ENCODE results near the gene KRT5.
"Not testable (repeated sequence)": the region's sequence is repeated elsewhere in the genome, so short reads cannot be mapped to it uniquely, and the experiment has no call there.

The KRT5 gene

DNA sequence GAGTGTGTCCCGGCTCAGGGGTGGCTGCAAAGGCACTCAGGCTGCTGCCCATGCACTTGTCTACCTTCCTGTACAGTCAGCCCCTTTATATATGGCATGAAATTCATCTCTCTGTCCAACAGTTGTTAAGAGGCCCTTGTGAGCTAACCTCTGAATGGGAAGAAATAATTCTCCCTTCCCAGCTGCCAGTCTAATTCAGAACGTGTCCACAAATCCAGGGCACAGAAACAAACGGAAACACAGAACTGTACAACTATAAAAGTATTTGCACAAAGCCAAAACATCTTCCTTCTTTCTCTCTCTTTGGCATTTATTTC, 849 bp downstream of the KRT5 start:
- no peak for DNase-seq (ENCODE audit: low read depth)

DNA sequence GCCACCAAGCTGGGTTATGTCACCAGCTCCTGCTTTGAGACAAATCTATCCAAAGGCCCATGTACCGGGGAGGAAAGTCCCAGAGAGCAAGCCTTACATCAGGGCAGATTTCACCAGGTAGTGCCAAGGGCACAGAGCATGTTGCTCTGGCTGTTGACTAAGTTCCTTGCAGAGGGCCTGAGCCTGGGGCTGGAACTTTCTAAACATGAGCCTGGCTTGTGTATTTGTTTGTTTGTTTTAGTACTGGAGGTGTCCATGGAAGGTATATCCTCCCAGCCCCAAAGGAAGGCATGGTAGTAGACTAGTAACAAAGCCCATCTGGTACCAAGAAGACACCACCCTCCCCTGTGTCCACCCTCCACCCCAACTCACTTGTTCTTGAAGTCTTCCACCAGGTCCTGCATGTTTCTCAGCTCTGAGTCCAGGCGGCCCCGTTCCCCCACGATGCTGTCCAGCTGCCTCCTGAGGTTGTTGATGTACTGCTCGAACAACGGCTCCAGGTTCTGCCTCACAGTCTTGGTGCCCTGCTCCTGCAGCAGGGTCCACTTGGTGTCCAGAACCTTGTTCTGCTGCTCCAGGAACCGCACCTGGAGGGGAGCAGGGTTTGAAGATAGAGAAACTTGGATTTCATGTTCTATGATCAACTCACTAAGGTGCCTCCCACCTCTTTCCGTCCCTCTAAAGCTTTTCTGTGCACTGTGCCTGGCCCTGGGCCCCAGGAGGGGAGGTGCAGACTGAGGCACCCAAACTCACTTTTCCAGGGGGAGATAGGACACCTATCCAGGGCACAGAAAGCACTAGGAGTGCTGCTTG, 1.4 kb downstream of the KRT5 start:
- DNase-seq (ENCODE audit: low read depth), result no peak

DNA sequence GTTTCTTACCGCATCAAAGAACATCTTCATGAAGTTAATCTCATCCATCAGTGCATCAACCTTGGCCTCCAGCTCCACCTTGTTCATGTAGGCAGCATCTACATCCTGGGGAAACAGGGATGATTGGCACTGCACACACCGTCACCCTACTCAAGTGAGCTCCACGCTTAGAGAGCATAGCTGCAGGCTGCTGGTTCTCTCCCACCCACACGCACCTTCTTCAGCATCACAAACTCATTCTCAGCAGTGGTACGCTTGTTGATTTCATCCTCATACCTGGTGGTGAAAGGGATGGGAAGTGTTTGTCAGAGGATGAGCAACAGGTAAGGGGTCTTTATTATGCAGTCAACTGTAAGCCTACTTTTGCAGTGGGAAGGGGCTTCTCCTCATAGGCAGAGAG, 2.3 kb downstream of the KRT5 start:
- DNase-seq (ENCODE audit: low read depth), result no peak

DNA sequence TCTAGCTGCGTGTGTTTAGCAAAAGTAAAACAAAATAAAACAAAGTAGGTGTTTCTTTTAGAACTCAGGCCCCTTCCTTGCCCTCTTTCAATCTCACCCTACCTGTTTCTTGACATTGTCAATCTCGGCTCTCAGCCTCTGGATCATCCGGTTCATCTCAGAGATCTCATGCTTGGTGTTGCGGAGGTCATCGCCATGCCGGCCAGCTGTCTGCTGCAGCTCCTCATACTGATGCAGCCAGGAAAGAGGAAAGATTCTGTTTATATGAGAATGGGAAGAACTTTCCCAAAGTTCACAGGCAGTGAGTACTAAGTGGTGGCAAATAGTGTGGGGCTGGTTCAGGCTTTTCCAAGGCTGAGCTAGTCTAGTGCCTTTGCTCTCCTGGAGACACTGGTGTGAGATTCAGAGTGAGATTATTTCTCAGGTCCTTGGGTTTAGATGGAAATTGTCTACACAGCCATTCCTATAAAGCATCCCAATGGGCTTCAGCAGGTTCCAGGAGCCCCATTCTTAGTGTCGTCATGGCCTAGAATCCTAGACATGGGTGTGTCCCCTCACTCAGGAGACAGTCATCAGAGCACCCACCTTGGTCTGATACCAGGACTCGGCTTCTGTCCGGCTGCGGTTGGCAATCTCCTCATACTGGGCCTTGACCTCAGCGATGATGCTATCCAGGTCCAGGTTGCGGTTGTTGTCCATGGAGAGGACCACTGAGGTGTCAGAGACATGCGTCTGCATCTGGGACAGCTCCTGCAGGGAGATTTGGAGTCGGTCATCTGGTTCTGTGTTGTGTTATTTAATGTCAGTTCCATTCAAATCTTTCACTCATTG, 3.0 kb downstream of the KRT5 start:
- DNase-seq (ENCODE audit: low read depth), result no peak

DNA sequence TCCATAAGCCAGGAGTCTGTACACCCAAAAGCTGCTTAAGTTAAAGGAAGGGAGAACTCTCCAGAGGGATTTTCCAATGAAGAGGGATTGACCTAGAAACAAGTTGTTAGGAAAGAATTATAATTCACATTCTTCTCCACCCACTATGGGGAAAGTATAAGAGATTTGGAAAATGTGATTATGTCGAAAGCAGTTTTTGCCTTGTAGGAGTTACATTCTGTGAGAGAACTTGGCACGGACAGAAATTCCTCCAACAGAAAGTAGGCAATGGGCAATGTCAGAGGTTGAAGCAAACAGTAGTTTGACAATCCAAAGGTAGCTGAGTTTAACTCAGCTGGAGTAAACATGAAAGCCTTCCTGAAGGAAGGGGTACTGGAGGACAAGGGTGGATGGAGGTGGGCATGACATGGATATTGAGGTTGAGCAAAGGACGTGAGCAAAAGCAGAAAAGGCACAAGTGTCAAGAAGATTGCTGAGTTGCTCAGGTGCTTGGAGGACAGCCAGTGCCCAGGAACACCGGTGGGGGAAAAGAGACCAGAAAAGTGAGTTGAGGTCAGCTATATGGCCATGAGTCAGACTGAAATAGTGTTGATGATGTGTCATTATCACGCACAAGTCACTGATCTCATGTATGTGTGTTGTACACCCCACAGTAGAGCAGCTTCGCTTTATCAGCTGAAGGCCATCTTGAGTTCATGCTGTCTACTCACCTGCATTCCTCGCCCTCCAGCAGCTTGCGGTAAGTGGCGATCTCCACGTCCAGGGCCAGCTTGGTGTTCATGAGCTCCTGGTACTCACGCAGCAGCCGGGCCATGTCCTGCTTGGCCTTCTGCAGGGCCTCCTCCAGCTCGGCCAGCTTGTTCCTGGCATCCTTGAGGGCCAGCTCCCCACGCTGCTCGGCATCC, 4.0 kb downstream of the KRT5 start:
- no peak for DNase-seq (ENCODE audit: low read depth)

DNA sequence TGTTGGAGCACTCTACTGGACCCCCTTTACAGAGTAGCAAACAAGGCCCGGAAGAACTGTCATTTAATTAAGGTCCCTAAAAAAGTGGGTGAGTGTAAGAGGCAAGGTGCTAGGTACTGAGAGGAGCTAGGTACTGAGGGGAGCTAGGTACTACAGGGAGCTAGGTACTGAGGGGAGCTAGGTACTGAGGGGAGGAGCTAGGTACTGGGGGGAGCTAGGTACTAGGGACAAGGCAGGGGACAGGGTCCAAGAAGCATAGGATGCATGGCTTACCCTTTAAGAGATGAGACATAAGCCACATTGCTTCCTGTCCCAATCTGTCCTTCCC, 4.9 kb downstream of the KRT5 start:
- no peak for DNase-seq (ENCODE audit: low read depth)

DNA sequence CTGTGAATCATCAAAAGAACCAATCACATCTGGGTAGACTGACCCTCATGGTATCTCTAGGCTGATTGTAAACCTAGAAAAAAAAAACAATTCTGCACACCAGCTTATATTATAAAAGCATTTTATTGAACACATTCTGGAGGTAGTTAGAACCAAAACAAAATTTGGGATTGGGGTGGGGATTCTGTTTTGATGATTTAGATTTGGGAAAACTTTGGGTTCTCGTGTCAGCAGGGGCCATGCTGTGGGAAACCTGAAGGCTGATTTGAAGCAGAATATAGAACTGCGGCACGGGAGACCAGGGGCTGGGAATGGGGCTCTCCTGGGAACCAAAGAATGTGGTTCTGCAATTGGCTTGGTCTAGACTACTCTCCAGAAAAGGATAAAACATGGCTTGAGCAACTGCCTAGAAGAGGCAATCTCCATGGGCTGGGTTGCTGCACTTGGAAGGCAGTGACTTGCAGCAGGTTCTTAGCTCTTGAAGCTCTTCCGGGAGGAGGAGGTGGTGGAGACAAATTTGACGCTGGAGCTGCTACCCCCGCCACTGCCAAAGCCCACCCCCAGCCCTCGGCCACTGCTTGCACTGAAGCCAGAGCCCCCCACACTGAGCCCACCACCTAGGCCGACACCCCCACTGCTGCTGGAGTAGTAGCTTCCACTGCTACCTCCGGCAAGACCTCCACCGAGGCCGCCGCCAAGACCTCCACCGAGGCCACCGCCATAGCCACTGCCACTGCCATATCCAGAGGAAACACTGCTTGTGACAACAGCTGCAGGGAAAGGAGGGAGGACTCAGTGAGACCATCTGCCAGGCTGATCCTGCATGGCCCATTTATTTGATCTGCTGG, 5.5 kb downstream of the KRT5 start:
- DNase-seq (ENCODE audit: low read depth), result no peak

DNA sequence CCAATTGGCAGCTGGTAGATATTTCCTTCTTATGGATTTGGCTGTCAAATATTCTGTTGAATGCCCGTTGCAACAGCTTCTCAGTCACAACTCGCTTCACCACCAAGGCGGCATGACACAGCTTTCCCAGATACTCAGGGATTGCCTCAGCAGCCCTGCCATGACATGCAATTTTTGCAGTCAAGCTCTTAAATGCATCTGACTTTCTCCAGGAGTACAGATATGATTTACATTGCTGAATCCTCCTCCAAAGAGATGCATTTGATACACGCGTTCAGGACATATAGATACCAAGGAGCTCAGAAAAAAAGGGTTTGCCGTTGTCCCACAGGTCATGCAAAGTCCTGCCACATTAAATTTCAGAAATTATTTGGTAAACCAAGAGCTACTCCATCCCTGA, 6.5 kb downstream of the KRT5 start:
- no peak for DNase-seq (ENCODE audit: low read depth)

DNA sequence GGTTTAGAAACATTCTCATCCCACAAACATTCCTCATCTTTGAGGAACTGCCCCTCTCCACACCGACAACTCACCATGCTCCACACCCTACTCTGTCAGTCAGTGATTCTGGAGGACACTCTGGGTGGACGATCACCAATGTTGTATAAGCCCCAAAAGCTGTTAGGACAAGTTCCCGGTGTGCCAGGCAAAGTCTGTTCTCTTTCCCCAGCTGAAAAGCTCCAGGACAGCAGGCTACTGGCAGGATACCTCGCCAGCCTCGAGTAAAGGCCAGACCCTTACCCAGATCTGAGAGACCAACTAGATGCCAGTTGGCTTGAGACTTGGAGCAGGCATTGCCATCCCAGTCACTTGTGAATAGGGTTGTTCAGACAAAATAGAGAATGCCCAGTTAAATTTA, 12.0 kb downstream of the KRT5 start:
- no peak for DNase-seq (ENCODE audit: low read depth)

DNA sequence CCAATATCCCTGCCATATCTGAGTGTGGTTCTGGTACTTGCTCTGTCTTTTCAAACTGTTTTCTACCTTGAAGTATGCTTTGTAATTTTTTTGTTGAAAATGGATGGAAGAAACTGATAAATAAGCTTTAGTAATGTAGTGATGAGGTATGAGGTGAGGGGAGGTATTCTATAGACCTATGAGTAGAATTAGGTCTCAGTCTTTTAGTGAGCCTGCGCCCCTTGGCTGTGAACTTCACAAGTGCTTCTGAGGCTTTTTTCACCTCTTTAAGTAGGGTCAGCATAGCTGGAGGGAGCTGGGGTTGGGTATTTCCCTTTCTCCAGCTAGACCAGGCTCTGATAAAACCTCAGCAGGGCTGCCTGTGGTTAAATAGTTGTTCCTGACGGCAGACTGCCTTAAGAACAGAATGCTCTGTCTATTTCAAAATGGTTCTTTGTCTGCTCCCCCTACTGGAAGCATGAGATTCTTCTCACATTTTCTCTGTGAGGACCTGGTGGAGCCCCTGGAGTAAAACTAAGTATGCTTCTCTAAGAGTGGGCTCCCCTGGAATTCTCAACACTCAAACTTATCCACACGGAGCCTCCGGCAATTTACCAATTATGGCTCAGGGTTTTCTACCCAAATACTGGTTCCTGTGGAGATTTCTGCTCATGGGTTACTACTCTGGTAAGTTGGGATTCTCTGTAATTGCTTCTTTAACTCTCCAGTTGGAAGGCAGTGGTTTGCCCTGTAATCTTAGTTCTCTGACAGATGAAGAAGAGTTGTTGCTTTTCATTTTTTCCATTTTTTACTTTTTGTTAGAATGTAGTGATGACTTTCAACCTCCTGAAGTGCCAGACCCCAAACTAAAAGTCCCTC, 13.1 kb downstream of the KRT5 start:
- DNase-seq (ENCODE audit: low read depth), result no peak

DNA sequence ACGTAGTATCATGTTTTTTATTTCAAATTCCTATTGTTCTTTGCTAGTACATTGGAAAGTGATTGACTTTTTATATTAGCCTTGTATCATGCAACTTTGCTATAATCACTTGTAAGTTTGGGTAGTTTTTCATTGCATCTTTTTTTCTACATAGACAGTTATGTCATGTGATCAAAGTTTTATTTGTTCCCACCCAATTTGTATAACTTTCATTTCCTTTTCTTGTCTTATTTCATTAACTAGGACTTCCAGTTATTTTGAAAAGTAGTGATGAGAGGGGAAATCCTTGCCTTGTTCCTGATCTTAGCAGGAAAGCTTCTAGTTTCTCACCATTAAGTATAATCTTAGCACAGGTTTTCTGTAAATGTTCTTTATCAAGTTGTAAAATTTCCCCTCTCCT, 17.3 kb downstream of the KRT5 start:
- no peak for DNase-seq (ENCODE audit: low read depth)

DNA sequence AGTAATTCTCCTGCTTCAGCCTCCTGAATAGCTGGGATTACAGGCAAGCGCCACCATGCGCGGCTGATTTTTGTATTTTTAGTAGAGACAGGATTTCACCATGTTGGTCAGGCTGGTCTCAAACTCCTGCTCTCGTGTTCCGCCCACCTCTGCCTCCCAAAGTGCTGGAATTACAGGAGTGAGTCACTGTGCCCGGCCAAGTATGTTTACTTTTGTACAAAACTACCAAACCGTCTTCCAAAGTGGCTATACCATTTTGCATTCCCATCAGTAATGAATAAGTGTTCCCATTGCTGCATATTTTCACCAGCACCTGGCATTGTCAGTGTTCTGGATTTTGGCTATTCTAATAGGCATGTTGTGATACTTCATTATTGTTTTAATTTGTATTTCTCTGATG, 18.7 kb downstream of the KRT5 start:
- DNase-seq (ENCODE audit: low read depth), result no peak

DNA sequence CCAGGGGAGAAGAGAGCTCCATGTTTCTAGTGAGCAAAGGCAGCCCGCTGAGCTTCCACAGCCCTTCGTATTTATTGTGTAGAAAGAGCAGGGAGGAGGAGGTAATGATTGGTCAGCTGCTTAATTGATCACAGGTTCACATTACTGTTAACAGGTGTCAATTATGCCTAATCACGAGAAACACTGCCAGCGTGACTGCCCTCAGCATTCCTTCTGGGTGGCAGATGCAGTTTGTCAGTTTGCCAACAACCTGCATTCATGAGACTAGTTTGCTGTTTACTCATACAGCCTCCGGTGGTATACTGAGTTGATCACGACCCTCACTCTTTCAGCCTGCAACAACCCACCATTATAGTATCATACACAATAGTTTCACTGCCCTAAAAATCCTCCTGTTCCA, 19.6 kb downstream of the KRT5 start:
- not testable (repeated sequence) for DNase-seq (ENCODE audit: low read depth)

DNA sequence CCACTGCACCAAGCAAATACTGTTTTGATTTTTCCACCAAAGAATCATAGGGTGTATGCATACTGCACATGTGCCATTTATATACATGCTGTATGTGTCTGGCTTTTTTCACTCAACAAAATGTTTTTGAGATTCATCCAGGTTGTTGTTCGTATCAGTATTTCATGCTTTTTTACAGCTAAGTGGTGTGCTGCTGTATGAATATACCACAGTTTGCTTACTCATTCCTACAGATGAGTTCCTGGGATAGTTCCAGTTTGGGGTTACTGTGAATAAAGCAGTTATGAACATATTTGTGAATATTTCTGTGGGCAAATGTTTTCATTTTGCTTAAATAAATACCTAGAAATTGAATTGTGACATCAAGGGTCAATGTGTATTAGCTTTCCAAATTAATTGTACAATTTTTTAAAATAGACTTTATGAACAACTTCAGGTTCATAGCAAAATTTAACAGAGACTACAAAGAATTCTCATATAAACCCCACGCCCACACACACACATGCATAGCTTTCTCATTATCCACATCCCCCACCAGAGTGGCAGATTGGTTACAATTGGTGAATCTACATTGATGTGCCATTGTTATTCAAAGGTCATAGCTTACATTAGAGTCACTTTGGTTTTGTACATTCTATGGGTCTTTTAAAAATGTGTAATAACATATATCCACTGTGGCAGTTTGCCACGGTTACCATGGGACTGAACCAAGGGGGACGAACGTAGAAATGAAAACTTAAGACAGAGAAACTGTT, 20.2 kb downstream of the KRT5 start:
- DNase-seq (ENCODE audit: low read depth), result no peak

DNA sequence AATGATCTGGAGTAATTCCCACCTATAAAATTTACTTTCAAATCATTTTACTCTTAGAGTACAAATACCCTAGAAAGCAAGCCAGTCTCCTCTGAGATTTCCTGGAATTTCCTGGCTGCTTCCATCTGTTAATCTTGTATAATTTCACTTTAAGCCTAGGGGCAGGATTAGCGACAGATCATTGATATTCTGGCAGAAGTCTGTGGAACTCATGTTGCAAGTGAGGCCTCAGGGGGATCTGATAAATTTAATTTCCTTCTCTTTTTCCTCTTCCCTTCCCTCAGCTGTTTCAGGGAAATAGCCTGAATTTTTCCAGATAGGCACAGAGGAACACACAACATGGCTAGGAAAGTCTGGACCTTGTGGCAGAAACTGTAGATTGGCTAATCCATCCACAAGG, 21.2 kb downstream of the KRT5 start:
- DNase-seq (ENCODE audit: low read depth), result no peak

DNA sequence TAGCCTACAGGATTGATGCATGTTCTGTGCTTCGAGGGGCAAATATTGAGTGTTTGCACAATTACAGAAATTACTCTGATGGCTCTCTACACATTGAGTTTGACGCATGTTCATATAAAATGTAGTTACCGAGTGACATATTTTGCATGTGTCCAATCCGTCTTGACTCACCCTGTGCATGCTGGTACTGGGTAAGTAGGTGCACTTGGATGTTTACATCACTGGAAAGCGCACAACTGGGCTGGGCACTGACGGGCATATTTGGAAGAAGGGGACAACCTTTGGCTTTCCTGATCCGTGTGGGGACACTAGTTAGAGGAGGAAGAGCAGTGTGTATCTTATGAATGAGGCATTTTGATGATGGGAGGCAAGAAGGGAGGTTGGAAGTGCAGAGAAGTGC, 22.2 kb downstream of the KRT5 start:
- DNase-seq (ENCODE audit: low read depth), result no peak

DNA sequence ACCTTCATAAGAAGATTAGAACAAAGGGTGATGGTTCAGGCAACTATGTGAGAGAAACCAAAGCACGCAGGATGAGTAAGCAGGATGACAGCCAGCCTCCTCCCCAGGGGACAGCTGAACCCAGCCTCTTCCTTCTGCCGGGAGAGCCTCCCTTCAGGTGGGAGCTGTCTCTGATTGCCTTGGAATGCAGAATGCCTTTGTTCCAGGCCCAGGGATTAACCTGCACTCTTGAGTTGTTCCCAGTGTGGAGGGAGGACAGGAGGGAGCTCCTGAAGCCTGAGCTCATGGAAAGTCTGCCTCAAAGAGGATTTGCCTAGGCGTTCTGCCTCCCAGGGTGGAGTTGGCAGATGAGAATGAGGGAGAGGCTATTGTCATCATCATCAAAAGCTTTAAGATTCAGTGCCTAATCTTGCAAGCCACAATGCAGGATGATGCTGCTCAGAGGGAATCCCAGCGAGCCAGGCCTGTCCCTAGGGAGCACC, 23.6 kb downstream of the KRT5 start:
- no peak for DNase-seq (ENCODE audit: low read depth)

DNA sequence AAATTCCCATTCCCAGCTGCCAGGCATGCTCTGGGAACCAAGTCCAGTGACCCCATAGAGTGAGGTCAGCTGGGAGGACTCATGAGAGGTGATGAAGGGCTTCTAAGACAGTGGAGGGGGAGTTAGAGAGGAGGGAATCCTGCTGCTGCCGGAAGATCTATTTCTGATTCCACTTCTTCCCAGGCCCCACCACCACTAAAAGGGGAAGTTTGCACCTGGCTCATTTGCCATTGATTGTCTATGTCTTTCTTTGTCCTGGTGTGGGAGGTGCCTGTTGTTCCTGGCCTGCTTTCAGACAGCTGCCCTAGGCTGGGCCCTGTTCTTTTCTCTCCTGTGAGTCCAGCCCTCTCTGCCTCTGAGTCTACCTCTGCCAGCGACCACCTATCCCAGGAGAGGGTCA, 24.1 kb downstream of the KRT5 start:
- DNase-seq (ENCODE audit: low read depth), result no peak

DNA sequence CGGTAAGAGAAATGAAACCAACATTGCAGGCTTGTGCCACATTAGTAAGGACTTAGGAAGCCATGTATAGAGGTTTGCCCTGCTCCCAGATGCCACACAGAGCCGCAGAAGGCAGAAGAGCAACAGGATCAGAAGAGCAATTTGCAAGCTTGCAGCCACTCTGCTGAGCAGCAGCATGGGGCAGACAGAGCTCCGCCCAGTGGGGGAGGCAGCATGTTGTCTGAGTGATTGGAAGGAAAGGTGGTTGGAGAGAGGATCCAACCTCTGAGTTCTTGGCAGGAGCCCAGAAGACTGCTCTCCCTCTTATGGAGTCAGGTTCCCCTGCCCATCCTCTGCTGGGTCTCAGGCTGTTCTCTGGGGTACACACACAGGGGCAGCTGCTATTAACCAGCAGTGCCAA, 24.8 kb downstream of the KRT5 start:
- DNase-seq (ENCODE audit: low read depth), result no peak

DNA sequence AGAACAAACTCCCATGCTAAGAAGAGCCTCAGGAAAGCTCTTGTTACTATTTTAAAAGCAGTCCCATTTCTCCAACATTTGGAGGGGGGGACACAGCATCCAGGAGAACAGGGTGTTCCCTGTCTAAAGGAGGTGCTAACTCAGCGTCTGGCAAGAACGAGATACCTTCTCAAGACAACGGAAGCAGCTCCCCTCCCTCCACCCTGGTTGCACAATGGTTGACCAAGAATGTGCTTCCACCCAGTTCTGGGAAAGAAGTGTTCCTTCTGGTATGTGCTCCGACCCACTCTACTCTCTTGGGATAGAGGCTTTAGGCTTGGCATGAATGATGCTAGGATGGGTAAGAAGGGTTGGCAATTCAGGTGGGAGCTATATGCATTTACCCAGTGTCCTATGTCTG, 25.7 kb downstream of the KRT5 start:
- no peak for DNase-seq (ENCODE audit: low read depth)
